Measurements from ENCODE around the gene TBCD.
"Not testable (repeated sequence)": the region's sequence is repeated elsewhere in the genome, so short reads cannot be mapped to it uniquely, and the experiment has no call there.

Gene TBCD

GRCh38 chr17:82967268-82968032, 215.6 kb downstream of the TBCD start:
- DNase-seq (ENCODE audit: low read depth, low spot score), result no peak
- Histone ChIP-seq H3K9me3 (ENCODE audit: low read depth, low read length) (no peaks in the 10 kb centered on the region), H3K9ac (ENCODE audit: insufficient read length) (no peak overlapping the region), H3K36me3 (ENCODE audit: insufficient read depth, low read length) (no peaks in the 10 kb centered on the region), H3K27ac (no peak overlapping the region), H3K4me3 (no peak overlapping the region)
- TF ChIP-seq FOXP2 (optimal IDR thresholded peaks at IDR 0.05; ENCODE audit: control extremely low read depth, extremely low read length, insufficient read depth), result no peak
- TF ChIP-seq EZH2 (IDR thresholded peaks at IDR 0.05), result no peak

- not testable (repeated sequence) for H3K9me3 ChIP-seq (ENCODE audit: low read depth, low read length); H3K36me3 ChIP-seq (ENCODE audit: insufficient read depth, low read length); H3K9ac ChIP-seq (ENCODE audit: insufficient read length); DNase-seq (ENCODE audit: low read depth, low spot score); H3K4me3 ChIP-seq; H3K27ac ChIP-seq
Measured at GRCh38 chr17:82968033-82968841, 216.4 kb downstream of the TBCD start.

GRCh38 chr17:82970067-82970466, 218.2 kb downstream of the TBCD start:
- Histone ChIP-seq H3K36me3 (ENCODE audit: insufficient read depth, low read length) (no peaks in the 10 kb centered on the region), H3K27ac (0 out of 2 replicates have a peak overlapping the region, but pooled peaks have one; percentile 31), H3K9ac (ENCODE audit: insufficient read length) (no peak overlapping the region), H3K9me3 (ENCODE audit: low read depth, low read length) (no peaks in the 10 kb centered on the region), H3K4me3 (no peak overlapping the region)
- TF ChIP-seq EZH2 (IDR thresholded peaks at IDR 0.05) (no peak), POLR2AphosphoS5 (IDR thresholded peaks at IDR 0.05; ENCODE audit: borderline replicate concordance, low read depth, low read length) (no peak), FOXP2 (optimal IDR thresholded peaks at IDR 0.05; ENCODE audit: control extremely low read depth, extremely low read length, insufficient read depth) (no peak)
- no peak for DNase-seq (ENCODE audit: low read depth, low spot score)

GRCh38 chr17:82970818-82971590, 219.1 kb downstream of the TBCD start:
- no peaks in the 10 kb centered on the region for H3K9me3 ChIP-seq (ENCODE audit: low read depth, low read length)
- DNase-seq (ENCODE audit: low read depth, low spot score), result no peak
- no peak overlapping the region for H3K4me3 ChIP-seq
- H3K9ac ChIP-seq (ENCODE audit: insufficient read length), result no peak overlapping the region
- H3K27ac ChIP-seq, result no peak overlapping the region
- H3K36me3 ChIP-seq (ENCODE audit: insufficient read depth, low read length), result no peaks in the 10 kb centered on the region
- no peak for TF ChIP-seq EZH2 (IDR thresholded peaks at IDR 0.05)
- TF ChIP-seq POLR2AphosphoS5 (IDR thresholded peaks at IDR 0.05; ENCODE audit: borderline replicate concordance, low read depth, low read length), result no peak
- TF ChIP-seq FOXP2 (optimal IDR thresholded peaks at IDR 0.05; ENCODE audit: control extremely low read depth, extremely low read length, insufficient read depth), result no peak

GRCh38 chr17:82972836-82973372, 221.0 kb downstream of the TBCD start:
- H3K9me3 ChIP-seq (ENCODE audit: low read depth, low read length), result no peaks in the 10 kb centered on the region
- no peak for DNase-seq (ENCODE audit: low read depth, low spot score)
- no peak overlapping the region for H3K9ac ChIP-seq (ENCODE audit: insufficient read length)

GRCh38 chr17:82973456-82974135, 221.7 kb downstream of the TBCD start:
- Histone ChIP-seq H3K4me3 (no peak overlapping the region), H3K9ac (ENCODE audit: insufficient read length) (no peak overlapping the region), H3K36me3 (ENCODE audit: insufficient read depth, low read length) (no peaks in the 10 kb centered on the region), H3K9me3 (ENCODE audit: low read depth, low read length) (no peaks in the 10 kb centered on the region), H3K27ac (no peak overlapping the region)
- no peak for TF ChIP-seq FOXP2 (optimal IDR thresholded peaks at IDR 0.05; ENCODE audit: control extremely low read depth, extremely low read length, insufficient read depth)
- no peak for TF ChIP-seq POLR2AphosphoS5 (IDR thresholded peaks at IDR 0.05; ENCODE audit: borderline replicate concordance, low read depth, low read length)
- no peak for TF ChIP-seq EZH2 (IDR thresholded peaks at IDR 0.05)
- DNase-seq (ENCODE audit: low read depth, low spot score), result no peak

More at GRCh38 chr17:82972836-82973372, 221.0 kb downstream of the TBCD start:
- H3K27ac ChIP-seq, result no peak overlapping the region
- no peak overlapping the region for H3K4me3 ChIP-seq
- no peaks in the 10 kb centered on the region for H3K36me3 ChIP-seq (ENCODE audit: insufficient read depth, low read length)
- TF ChIP-seq POLR2AphosphoS5 (IDR thresholded peaks at IDR 0.05; ENCODE audit: borderline replicate concordance, low read depth, low read length) (no peak), FOXP2 (optimal IDR thresholded peaks at IDR 0.05; ENCODE audit: control extremely low read depth, extremely low read length, insufficient read depth) (no peak), EZH2 (IDR thresholded peaks at IDR 0.05) (no peak)

- TF ChIP-seq POLR2AphosphoS5 (IDR thresholded peaks at IDR 0.05; ENCODE audit: borderline replicate concordance, low read depth, low read length) (no peak), EZH2 (IDR thresholded peaks at IDR 0.05) (no peak), FOXP2 (optimal IDR thresholded peaks at IDR 0.05; ENCODE audit: control extremely low read depth, extremely low read length, insufficient read depth) (no peak)
- Histone ChIP-seq H3K9ac (ENCODE audit: insufficient read length) (no peak overlapping the region), H3K9me3 (ENCODE audit: low read depth, low read length) (no peaks in the 10 kb centered on the region), H3K4me3 (no peak overlapping the region), H3K36me3 (ENCODE audit: insufficient read depth, low read length) (no peaks in the 10 kb centered on the region), H3K27ac (no peak overlapping the region)
- DNase-seq (ENCODE audit: low read depth, low spot score), result no peak
Measured at GRCh38 chr17:82974136-82974952, 222.5 kb downstream of the TBCD start.
